Measurements from ENCODE around the gene SELENOF. TPM values are rescaled to one million over a fixed set of nuclear protein-coding genes. Genes with fewer than 3 reads are reported as not detected.

The SELENOF gene
- total and polyA plus RNA-seq, 2 of the 13 experiments (the other 11 are each of a cell fraction or from before 2014, with no cell fraction given): 133 to 163 TPM

- TF ChIP-seq ARID3A (IDR thresholded peaks at IDR 0.05; ENCODE audit: low read depth, low read length): 0 out of 2 replicates have a peak, but pooled peaks have one; percentile 59
- TF ChIP-seq HCFC1 (IDR thresholded peaks at IDR 0.05; ENCODE audit: low read depth, low read length): peak; percentile 45; the same call in 1 of the 2 replicates
- TF ChIP-seq NCOA2 (CRISPR knock-in tag; IDR thresholded peaks at IDR 0.05): no peak
- TF ChIP-seq SNAPC4 (CRISPR knock-in tag; IDR thresholded peaks at IDR 0.05): 0 out of 2 replicates have a peak, but pooled peaks have one; percentile 8
- TF ChIP-seq ZSCAN30 (CRISPR knock-in tag; IDR thresholded peaks at IDR 0.05): 0 out of 2 replicates have a peak, but pooled peaks have one; percentile 14
- no peak for TF ChIP-seq HHEX (CRISPR knock-in tag; IDR thresholded peaks at IDR 0.05)
- no peak for TF ChIP-seq ZNF280B (CRISPR knock-in tag; IDR thresholded peaks at IDR 0.05; ENCODE audit: borderline replicate concordance)
- TF ChIP-seq ZNF569 (CRISPR knock-in tag; IDR thresholded peaks at IDR 0.05; ENCODE audit: borderline replicate concordance): no peak
- TF ChIP-seq HOMEZ (CRISPR knock-in tag; IDR thresholded peaks at IDR 0.05; ENCODE audit: low read depth): peak; percentile 73
- TF ChIP-seq GRHL1 (CRISPR knock-in tag; conservative IDR thresholded peaks at IDR 0.05): no peak
- no peak for TF ChIP-seq TCF12 (IDR thresholded peaks at IDR 0.05)
- no peak for TF ChIP-seq TCF12 (CRISPR knock-in tag; IDR thresholded peaks at IDR 0.05)
- TF ChIP-seq NCOA1 (CRISPR knock-in tag; IDR thresholded peaks at IDR 0.05): no peak
- no peak for TF ChIP-seq ZNF746 (CRISPR knock-in tag; IDR thresholded peaks at IDR 0.05)
- TF ChIP-seq GMEB1 (CRISPR knock-in tag; IDR thresholded peaks at IDR 0.05; ENCODE audit: borderline replicate concordance): peak; percentile 74; the same call in 1 of the 2 replicates
Measured at GRCh38 chr1:86913896-86914600, at the start of gene SELENOF (continued).
